ENCODE data around the gene ANG.
"Not testable (repeated sequence)": the region's sequence is repeated elsewhere in the genome, so short reads cannot be mapped to it uniquely, and the experiment has no call there.

Gene ANG

GRCh38 chr14:20699931-20700330 lies 11.4 kb downstream of the ANG start:
- no peak for DNase-seq (ENCODE audit: low read depth)

DNA sequence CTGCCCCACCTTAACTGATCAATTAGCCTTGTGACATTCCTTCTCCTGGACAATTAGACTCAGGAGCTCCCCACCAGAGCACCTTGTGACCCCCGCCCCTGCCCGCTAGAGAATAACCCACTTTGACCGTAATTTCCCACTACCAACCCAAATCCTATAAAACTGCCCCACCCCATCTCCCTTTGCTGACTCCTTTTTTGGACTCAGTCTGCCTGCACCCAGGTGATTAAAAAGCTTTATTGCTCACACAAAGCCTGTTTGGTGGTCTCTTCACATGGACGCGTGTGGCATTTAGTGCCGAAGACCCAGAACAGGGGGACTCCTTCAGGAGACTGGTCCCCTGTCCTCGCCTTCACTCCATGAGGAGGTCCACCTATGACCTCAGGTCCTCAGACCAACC lies 12.4 kb downstream of the ANG start:
- DNase-seq (ENCODE audit: low read depth): not testable (repeated sequence)

DNA sequence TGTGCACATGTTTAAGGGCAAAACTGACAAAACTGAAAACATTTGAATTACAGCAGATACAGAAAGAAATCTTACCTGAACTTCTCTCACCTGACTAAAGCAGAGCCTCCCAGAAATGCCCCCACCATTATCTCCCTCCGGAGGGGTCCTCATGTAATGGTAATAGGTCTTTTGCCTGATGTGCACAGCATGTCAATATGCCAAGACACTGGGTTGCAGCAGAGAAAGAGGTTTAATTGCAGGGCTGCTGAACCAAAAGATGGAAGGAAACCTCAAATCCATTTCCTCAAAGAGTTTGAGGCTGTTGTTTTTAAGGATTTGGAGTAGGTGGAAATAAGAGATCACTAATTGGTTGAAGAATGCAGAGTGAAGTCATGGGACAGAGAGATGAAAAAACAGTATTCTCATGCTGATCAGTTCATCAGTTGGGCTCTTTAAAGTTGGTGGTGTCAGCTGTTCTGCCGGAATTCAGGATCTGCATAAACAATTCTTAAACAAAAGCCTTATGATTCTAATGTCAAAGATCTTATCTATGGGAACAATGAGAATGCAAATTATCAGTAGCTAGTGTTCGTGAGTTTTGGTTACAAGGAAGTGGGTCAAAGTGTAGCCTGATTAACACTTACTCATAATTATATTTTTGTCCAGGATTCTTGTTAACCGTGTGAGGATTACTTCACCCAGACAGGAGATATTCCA lies 18.2 kb downstream of the ANG start:
- no peak for DNase-seq (ENCODE audit: low read depth)

DNA sequence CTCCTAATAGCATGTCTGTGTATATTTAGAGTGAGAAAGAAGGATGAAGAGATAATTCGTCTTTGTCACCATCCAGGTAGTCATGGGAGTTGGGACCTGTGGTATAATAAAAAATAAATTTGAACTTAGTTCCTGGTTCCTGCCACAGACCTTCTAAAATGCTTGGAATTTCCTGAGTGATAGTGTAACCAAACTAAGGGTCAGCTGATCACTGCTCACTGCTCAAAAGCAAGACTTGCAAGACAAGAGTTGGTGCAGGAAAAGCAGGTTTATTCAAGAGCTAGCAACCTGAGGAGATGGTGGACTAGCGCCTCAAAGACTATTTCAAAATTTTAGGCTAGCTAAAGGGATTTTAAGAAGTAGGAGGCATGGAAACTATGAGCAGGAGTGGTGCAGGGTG lies 19.1 kb downstream of the ANG start:
- DNase-seq (ENCODE audit: low read depth): no peak

- no peak for DNase-seq (ENCODE audit: low read depth)
Measured at GRCh38 chr14:20711261-20711660, 22.7 kb downstream of the ANG start.

GRCh38 chr14:20711685-20712084 lies 23.1 kb downstream of the ANG start:
- DNase-seq (ENCODE audit: low read depth): no peak

- DNase-seq (ENCODE audit: low read depth): no peak
Measured at GRCh38 chr14:20712904-20713303, 24.3 kb downstream of the ANG start.

- DNase-seq (ENCODE audit: low read depth): no peak
Measured at GRCh38 chr14:20714593-20715250, 26.2 kb downstream of the ANG start.

- DNase-seq (ENCODE audit: low read depth): no peak
Measured at GRCh38 chr14:20719777-20720176, 31.2 kb downstream of the ANG start.

- DNase-seq (ENCODE audit: low read depth): no peak
Measured at GRCh38 chr14:20720741-20721140, 32.2 kb downstream of the ANG start.

GRCh38 chr14:20722016-20722415 lies 33.5 kb downstream of the ANG start:
- no peak for DNase-seq (ENCODE audit: low read depth)

GRCh38 chr14:20723488-20723887 lies 34.9 kb downstream of the ANG start:
- DNase-seq (ENCODE audit: low read depth): no peak

DNA sequence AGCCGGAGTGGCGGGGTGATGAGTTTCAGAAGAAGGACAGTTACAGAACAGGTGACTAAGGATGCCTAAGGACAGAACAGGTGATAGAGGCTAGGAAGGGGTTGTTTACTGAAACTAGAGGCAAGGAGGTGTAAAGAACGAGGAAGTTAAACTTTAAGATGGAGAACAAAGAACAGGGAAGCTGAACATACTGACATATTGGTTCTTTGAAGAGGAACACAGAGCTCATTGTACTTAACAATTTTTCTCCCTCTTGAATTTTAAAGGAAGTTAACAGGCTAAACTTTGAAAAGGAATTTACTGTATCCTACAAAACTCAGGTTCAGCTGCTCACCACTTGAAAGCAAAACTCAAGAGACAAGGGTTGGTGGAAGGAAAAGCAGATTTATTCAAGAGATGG lies 37.6 kb downstream of the ANG start:
- DNase-seq (ENCODE audit: low read depth): not testable (repeated sequence)

- DNase-seq (ENCODE audit: low read depth): no peak
Measured at GRCh38 chr14:20726531-20726930, 38.0 kb downstream of the ANG start.

DNA sequence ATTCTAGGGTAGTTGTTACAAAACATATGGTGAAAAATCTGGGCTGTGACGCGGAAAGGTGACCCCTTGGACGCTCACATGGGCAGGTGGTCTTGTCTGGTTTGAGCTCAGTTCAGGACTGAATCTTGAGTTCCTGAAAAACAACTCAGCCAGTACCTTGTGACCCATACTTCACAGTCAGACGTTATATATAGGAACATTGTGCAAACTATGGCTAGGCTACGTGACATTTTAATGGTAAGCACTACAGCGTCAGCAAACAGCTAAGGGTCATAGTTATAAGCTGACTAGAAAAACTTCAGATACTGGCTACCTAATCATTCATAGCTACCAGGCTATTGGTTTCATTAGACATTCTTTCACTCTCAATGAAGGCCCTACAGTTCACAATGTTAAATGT lies 42.3 kb downstream of the ANG start:
- DNase-seq (ENCODE audit: low read depth): no peak

DNA sequence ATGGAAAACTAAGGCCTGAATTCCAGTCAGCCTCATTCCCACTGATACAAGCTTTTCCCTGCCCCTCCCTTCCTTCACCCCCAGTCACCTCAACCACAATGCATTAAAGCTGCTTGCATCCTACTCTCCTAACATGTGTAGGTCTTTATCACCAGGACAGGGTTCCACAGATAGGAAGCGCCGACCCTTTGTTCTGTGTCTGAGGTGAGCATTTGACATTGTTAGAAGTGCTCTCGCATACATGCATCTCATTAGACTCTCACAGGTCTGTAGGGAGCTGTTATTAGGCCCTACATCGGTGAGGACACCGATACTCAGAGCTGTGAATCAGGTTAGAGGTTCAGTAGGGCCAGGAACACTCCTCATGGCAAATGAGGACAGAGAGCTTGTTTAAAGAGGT lies 43.9 kb downstream of the ANG start:
- no peak for DNase-seq (ENCODE audit: low read depth)

DNA sequence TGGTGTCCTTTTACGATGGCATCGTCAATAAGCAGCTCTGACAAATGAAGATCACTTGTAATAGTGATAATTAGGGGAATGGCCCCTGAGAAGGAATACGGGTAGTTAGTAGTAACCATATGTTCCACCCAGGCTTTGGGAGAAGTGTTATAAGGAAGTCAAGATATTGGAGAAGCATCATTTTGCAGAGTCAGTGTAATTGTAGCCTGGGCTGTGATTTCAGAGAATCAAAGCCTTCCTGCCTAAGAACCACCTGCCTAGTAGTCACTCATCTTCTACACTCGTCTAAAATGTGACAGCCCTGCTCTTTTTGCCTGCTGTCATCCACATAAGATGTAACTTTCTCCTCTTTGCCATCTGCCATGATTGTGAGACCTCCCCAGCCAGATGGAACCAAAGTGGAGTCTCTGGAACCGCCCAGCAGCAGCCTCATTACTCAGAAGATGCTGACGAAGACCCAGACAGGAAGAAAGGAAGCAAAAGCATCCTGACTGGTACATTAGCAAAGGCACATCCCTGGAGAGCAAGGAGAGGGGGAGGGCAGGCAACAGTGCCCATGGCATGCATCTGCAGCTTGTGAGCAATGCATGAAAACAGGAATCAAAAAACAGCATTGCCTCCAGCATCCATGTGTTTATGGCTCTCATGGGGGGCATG lies 44.5 kb downstream of the ANG start:
- no peak for DNase-seq (ENCODE audit: low read depth)

GRCh38 chr14:20733684-20734429 lies 45.3 kb downstream of the ANG start:
- no peak for DNase-seq (ENCODE audit: low read depth)

DNA sequence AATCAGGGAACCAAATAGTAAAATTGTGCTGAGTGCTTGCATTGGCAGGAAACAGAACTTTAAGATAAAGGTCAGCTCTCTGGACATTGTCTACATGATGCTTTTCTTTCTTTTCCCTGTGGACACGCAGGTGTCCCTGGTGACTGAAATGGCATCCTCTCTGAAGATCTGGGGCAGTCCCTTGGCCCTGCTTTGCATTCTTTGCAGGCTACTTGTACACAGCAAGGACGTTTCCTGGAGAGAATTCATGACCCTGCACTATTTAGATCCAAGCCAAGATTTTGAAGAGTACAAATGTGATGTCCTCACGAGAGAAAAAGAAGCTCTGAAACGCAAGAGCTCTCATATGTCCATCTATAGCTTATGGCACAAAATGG lies 45.9 kb downstream of the ANG start:
- no peak for DNase-seq (ENCODE audit: low read depth)

- not testable (repeated sequence) for DNase-seq (ENCODE audit: low read depth)
Measured at GRCh38 chr14:20738292-20738691, 49.7 kb downstream of the ANG start.

- no peak for DNase-seq (ENCODE audit: low read depth)
Measured at GRCh38 chr14:20742132-20742531, 53.6 kb downstream of the ANG start.

DNA sequence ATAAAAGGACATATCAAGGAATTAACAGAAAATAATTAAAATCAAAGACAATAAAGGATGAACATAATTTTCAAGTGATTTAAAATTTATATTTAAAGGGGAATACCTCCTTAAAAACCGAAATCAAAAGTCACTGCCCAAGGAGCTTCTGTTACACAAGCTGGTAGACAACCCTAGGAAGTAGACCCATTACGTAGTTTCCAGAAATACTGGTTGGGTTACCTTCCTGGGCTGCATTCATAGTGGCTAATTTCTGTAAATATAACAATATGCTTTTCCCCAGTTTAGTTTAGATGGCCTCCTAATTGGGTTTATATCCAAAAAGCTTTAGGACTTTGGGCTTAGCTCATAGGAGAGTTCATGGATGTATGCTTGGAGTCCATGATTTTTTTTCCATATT lies 55.0 kb downstream of the ANG start:
- no peak for DNase-seq (ENCODE audit: low read depth)
